ENCODE results near the gene RNF168. TPM values are rescaled to one million over a fixed set of nuclear protein-coding genes. Genes with fewer than 3 reads are reported as not detected.
A peak's percentile ranks its signal among the peaks of the same experiment; 100 is the strongest.
"Not testable (repeated sequence)": the region's sequence is repeated elsewhere in the genome, so short reads cannot be mapped to it uniquely, and the experiment has no call there.

The RNF168 gene
- total RNA-seq, 1 donor from 2014 or later, result 25.1 TPM

DNA sequence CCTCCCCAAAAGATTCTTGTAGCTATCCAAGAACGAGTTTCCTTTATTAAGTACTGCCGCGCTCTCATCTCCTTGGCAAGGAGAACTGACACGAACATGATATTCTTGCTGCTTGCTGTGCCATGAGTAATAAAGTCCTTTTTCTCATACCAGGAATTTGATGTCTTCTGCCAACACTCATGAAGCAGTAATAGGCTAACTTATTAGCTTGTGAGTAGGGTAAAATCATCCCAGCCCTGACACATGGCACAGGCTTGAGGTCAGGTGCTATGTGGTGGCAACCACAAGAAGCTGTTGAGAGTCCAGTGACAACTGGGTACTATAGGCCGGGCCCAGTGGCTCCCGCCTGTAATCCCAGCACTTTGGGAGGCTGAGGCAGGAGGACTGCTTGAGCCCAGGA lies 48.6 kb downstream of the RNF168 start:
- Histone ChIP-seq H3K36me3 (no peaks in the 10 kb centered on the region), H4K20me1 (ENCODE audit: low read depth) (no peaks in the 10 kb centered on the region), H3K79me2 (ENCODE audit: low read depth) (no peaks in the 10 kb centered on the region), H3K27me3 (no peaks in the 10 kb centered on the region), H3K9ac (no peak overlapping the region), H3K4me3 (no peak overlapping the region), H3K4me1 (no peaks in the 10 kb centered on the region), H3K27ac (no peak overlapping the region), H2AFZ (replicated peaks) (no peak overlapping the region), H3K9me3 (ENCODE audit: low read depth) (no peaks in the 10 kb centered on the region), H3K4me2 (no peak overlapping the region), H3F3A (ENCODE audit: low read depth) (no peaks in the 10 kb centered on the region)
- TF ChIP-seq EZH2 (IDR thresholded peaks at IDR 0.05) (no peak), CTCF (IDR thresholded peaks at IDR 0.05) (no peak), EZH2phosphoT487 (IDR thresholded peaks at IDR 0.05) (no peak)
- peaks cover 3% of the 10 kb centered on the region for H3K36me3 Mint-ChIP-seq
- DNase-seq (ENCODE audit: low spot score), result no peak
- no peaks in the 10 kb centered on the region for H3K9me3 Mint-ChIP-seq
- no peaks in the 10 kb centered on the region for H3K27me3 Mint-ChIP-seq (ENCODE audit: insufficient read depth, low read depth)
- H3K4me1 Mint-ChIP-seq, result no peaks in the 10 kb centered on the region
- no peak overlapping the region for H3K4me3 Mint-ChIP-seq
- no peak overlapping the region for H3K27ac Mint-ChIP-seq

DNA sequence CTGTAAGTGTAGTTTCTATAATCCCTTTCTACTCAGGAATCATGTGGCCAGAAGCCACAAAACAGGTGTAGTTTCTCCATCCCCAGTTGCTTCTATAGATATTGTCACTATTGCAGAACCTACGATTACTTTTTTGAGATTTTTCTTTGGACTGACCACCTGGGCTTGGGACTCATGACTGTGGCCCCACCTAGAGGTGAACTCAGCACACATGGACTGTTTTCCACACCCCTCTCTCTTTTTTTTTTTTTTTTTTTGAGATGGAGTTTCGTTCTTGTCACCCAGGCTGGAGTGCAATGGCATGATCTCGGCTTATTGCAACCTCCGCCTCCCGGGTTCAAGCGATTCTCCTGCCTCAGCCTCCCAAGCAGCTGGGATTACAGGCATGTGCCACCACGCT lies 58.2 kb downstream of the RNF168 start:
- H3K79me2 ChIP-seq (ENCODE audit: low read depth); H3K27me3 ChIP-seq; H3K27me3 Mint-ChIP-seq (ENCODE audit: insufficient read depth, low read depth); H3K4me1 ChIP-seq; H3K4me3 ChIP-seq; H3K36me3 Mint-ChIP-seq; H3K27ac ChIP-seq; H4K20me1 ChIP-seq (ENCODE audit: low read depth); H3K4me3 Mint-ChIP-seq; H3K27ac Mint-ChIP-seq; H3K9ac ChIP-seq; H3K4me2 ChIP-seq; H3F3A ChIP-seq (ENCODE audit: low read depth); H3K9me3 ChIP-seq (ENCODE audit: low read depth); H3K9me3 Mint-ChIP-seq; H2AFZ ChIP-seq (replicated peaks); H3K36me3 ChIP-seq: not testable (repeated sequence)
- H3K4me1 Mint-ChIP-seq, result peaks cover 13% of the 10 kb centered on the region
- peak; percentile 33 for TF ChIP-seq CTCF (IDR thresholded peaks at IDR 0.05)
- peak; percentile 18 for DNase-seq (ENCODE audit: low spot score)

- Histone ChIP-seq H3K27ac (no peak overlapping the region), H3F3A (ENCODE audit: low read depth) (no peaks in the 10 kb centered on the region), H3K4me2 (no peak overlapping the region), H3K79me2 (ENCODE audit: low read depth) (no peaks in the 10 kb centered on the region), H4K20me1 (ENCODE audit: low read depth) (no peaks in the 10 kb centered on the region), H3K4me3 (no peak overlapping the region), H3K9me3 (ENCODE audit: low read depth) (no peaks in the 10 kb centered on the region), H3K36me3 (no peaks in the 10 kb centered on the region), H2AFZ (replicated peaks) (no peak overlapping the region), H3K27me3 (no peaks in the 10 kb centered on the region), H3K9ac (no peak overlapping the region), H3K4me1 (no peaks in the 10 kb centered on the region)
- DNase-seq (ENCODE audit: low spot score), result no peak
- Mint-ChIP-seq H3K9me3 (no peaks in the 10 kb centered on the region), H3K4me3 (no peak overlapping the region), H3K4me1 (peaks cover 13% of the 10 kb centered on the region), H3K27ac (no peak overlapping the region), H3K27me3 (ENCODE audit: insufficient read depth, low read depth) (no peaks in the 10 kb centered on the region), H3K36me3 (no peaks in the 10 kb centered on the region)
- no peak for TF ChIP-seq EZH2phosphoT487 (IDR thresholded peaks at IDR 0.05)
Observed at GRCh38 chr3:196444500-196444894, 59.1 kb downstream of the RNF168 start.

DNA sequence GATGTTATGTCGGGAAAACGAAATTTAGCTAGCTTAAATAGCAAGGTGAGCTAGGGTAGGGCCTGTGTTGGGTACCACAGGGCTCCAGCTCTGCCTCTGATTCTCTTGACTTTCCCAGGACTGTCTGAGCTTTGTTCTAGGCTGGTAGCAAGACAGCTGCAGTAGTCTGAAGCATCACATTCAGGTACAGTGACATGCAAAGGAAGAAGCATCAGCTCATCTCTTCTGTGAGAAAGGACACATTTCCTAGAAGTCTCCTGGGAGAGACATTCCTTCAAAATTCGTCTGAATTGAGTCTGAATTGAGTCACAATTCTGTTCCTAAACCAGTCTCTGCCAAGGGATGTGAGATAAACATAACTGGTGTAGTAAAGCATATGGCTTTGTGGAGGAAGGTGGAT lies 62.9 kb downstream of the RNF168 start:
- Histone ChIP-seq H3K4me2 (no peak overlapping the region), H3K9ac (no peak overlapping the region), H3K27me3 (no peaks in the 10 kb centered on the region), H3K79me2 (ENCODE audit: low read depth) (no peaks in the 10 kb centered on the region), H3K4me1 (no peaks in the 10 kb centered on the region), H3K9me3 (ENCODE audit: low read depth) (no peaks in the 10 kb centered on the region), H3F3A (ENCODE audit: low read depth) (no peaks in the 10 kb centered on the region), H3K36me3 (no peaks in the 10 kb centered on the region), H4K20me1 (ENCODE audit: low read depth) (no peaks in the 10 kb centered on the region), H3K4me3 (no peak overlapping the region), H2AFZ (replicated peaks) (no peak overlapping the region), H3K27ac (no peak overlapping the region)
- Mint-ChIP-seq H3K9me3 (no peaks in the 10 kb centered on the region), H3K36me3 (no peaks in the 10 kb centered on the region), H3K4me3 (no peak overlapping the region), H3K27me3 (ENCODE audit: insufficient read depth, low read depth) (no peaks in the 10 kb centered on the region), H3K27ac (no peak overlapping the region), H3K4me1 (peaks cover 3% of the 10 kb centered on the region)
- DNase-seq (ENCODE audit: low spot score), result no peak
- TF ChIP-seq EZH2 (IDR thresholded peaks at IDR 0.05), result no peak
- no peak for TF ChIP-seq CTCF (IDR thresholded peaks at IDR 0.05)
- no peak for TF ChIP-seq EZH2phosphoT487 (IDR thresholded peaks at IDR 0.05)
